ENCODE results near the gene COL9A1.

COL9A1 gene

DNA sequence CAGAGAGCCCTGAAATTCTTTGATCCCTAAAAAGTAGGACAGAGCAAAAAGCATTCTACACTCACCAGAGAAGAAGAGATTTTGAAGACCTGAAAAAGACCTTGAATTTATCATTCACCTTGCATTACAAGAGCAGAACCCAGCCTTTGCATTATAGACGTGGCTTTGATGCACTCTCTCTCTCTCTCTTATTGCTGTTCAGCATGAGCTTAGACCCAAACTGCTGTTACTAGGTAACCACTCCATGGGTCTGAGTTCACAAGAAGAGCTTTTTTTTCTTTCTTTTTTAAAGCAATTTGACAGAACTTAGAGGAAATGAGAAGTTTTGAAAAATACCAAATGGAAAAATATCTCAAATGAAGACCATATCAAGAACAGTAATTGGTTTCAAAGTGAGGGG is 44.4 kb downstream of the COL9A1 start:
- no peak for FAIRE-seq
- TF ChIP-seq, protein P1, sequence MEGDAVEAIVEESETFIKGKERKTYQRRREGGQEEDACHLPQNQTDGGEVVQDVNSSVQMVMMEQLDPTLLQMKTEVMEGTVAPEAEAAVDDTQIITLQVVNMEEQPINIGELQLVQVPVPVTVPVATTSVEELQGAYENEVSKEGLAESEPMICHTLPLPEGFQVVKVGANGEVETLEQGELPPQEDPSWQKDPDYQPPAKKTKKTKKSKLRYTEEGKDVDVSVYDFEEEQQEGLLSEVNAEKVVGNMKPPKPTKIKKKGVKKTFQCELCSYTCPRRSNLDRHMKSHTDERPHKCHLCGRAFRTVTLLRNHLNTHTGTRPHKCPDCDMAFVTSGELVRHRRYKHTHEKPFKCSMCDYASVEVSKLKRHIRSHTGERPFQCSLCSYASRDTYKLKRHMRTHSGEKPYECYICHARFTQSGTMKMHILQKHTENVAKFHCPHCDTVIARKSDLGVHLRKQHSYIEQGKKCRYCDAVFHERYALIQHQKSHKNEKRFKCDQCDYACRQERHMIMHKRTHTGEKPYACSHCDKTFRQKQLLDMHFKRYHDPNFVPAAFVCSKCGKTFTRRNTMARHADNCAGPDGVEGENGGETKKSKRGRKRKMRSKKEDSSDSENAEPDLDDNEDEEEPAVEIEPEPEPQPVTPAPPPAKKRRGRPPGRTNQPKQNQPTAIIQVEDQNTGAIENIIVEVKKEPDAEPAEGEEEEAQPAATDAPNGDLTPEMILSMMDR (IDR thresholded peaks at IDR 0.05; ENCODE audit: insufficient read depth, missing control alignments) = no peak
- no peak for DNase-seq (ENCODE audit: insufficient read length, low spot score)

DNA sequence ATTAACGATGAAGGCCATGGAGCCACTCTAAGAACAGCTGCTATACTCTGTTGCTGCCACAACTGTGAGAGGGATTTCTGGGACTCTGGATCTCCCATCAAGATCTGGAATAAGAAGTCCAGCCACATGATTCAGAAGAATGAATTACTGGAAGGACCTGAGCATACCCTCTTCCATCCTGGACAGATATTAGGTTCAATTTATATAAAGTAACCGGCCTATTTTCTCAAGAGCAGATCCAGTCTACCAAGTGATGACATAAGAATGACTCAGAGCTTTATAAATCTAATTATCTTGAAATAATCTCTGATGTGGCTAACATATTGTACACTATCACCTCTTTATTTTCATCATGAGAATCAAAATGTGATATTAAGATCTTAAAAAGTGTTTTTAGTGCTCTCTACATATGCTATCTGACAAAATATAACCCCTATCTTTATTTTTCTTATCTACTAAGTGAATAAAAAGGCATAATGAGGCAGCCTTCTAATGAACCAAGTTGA is 45.1 kb downstream of the COL9A1 start:
- TF ChIP-seq, protein P1 (IDR thresholded peaks at IDR 0.05; ENCODE audit: insufficient read depth, missing control alignments) = no peak
- no peak for FAIRE-seq
- DNase-seq (ENCODE audit: insufficient read length, low spot score) = no peak

DNA sequence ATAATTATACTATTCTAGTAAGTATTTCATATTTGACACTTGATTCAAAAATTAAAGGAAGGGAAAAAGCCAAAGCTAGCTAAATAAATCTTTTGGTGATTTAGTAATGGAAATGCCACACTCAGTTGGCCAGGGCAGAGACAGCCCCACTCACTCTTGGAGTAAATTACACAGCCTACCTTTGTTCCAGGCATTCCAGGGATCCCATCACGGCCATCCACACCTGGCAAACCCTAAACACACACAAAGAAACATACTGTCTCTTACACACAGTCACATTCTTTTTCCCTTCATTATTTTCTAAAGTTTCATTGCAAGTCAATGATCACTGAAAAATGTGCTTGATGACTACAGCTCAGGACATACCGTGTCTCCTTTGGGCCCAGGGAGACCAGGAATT is 48.1 kb downstream of the COL9A1 start:
- FAIRE-seq = no peak
- TF ChIP-seq, protein P1 (IDR thresholded peaks at IDR 0.05; ENCODE audit: insufficient read depth, missing control alignments) = no peak
- no peak for DNase-seq (ENCODE audit: insufficient read length, low spot score)

DNA sequence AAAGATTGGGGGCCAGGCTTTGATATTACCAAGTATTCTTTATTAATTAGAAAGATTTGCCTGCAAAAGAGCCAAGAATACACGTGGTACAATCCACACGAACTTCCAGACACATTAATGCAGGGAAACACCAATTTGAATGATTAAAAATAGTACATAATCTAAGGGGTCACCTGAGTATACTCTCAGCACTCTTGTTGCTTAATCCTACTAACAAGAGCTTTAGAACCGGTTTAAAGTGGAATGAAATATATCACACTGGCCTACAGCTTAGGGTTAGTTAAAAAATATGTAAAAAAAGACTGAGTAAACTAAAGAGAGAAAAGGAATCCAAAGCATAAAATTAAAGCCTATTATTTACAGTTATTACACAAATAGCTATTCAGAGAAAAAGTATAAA is 49.0 kb downstream of the COL9A1 start:
- FAIRE-seq (no peak), DNase-seq (ENCODE audit: insufficient read length, low spot score) (no peak)
- TF ChIP-seq, protein P1 (IDR thresholded peaks at IDR 0.05; ENCODE audit: insufficient read depth, missing control alignments) = no peak

DNA sequence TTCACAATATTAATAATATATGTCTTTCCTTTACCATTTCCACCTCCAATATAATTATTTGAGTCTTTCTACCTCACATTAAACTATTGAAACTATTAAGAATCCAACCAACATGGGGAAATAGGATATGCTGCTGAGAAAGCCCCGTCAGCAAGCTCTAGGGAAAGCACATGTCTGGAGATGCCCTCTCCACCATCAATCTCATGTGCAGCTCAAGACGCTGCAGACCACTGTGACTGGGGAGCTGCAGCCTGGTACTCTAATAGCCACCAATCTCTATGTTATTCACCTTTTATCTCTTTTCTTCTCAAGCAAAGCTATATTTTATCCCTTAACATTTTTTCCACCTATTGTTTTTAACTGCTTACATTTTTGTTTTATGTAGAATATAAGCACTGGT is 50.3 kb downstream of the COL9A1 start:
- DNase-seq (ENCODE audit: insufficient read length, low spot score) (no peak), FAIRE-seq (no peak)
- TF ChIP-seq, protein P1 (IDR thresholded peaks at IDR 0.05; ENCODE audit: insufficient read depth, missing control alignments) = no peak

DNA sequence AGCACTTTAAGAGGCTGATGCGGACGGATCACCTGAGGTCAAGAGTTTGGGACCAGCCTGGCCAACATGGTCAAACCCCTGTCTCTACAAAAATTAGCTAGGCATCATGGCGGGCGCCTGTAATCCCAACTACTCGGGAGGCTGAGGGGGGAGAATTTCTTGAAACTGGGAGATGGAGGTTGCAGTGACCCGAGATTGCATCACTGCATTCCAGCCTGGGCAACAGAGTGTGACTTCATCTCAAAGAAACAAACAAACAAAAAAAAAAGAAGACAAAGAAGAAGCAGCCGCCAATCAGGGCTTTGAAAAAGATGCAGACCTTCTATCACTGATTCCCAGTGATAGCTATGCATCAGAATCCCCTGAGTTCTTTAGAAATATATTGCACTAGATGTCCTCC is 56.8 kb downstream of the COL9A1 start:
- FAIRE-seq (no peak), DNase-seq (ENCODE audit: insufficient read length, low spot score) (no peak)
- TF ChIP-seq, protein P1 (IDR thresholded peaks at IDR 0.05; ENCODE audit: insufficient read depth, missing control alignments) = no peak

DNA sequence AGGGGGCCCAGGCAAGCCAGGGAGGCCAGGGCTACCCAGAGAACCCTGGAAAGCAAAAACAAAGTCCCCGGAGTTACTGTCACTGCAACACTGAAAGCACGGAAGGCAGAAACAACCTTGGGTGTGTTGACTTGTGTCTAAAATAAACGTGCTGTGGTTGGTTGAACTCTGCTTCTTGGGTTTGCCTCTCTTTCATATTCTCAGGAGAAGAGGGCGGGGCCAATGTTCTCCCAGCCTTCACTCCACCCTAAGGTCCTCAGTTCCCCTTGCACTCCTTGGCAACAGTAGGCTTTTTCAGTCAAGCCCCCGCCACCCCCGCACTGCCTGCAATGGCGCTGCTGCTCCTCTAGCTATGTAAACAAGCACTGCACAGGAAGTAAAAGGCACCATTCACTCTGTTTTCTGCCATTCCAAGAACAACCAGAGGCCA is 60.9 kb downstream of the COL9A1 start:
- TF ChIP-seq, protein P1 (IDR thresholded peaks at IDR 0.05; ENCODE audit: insufficient read depth, missing control alignments) = no peak
- DNase-seq (ENCODE audit: insufficient read length, low spot score) (no peak), FAIRE-seq (no peak)

All from D721Med (cell line).